Lung (tissue), 12 donors: Measurements from ENCODE around the gene GNA15. TPM values are rescaled to one million over a fixed set of nuclear protein-coding genes. Genes with fewer than 3 reads are reported as not detected.

Experiments used
- ATAC-seq: fragments of 200-7000 bp; cut with Tn5 transposase; one replicate; pipeline ENCODE4 v1.9.1; 2020; ENCODE audit warnings: moderate number of reproducible peaks; ENCODE audit not compliant: insufficient read depth, low FRiP score
- DNase-seq, 3 donors: peaks; one replicate each; pipeline ENCODE4 v3.0.0-alpha.2; 2013 to 2017
- H3K27ac ChIP-seq, 2 donors: one replicate each; pipeline ENCODE4 v1.5.1; 2013; ENCODE audit warnings: mild to moderate bottlenecking in 2 of 2, moderate library complexity in 2 of 2, control low read depth in 1 of 2, inconsistent platforms in 1 of 2, low read depth in 1 of 2, low read length in 1 of 2
- H3K27me3 ChIP-seq, 3 donors: one replicate each; pipeline ENCODE4 v1.5.1; 2013; ENCODE audit warnings: low read length in 2 of 3; ENCODE audit not compliant: control insufficient read depth in 3 of 3, insufficient read depth in 3 of 3
- H3K36me3 ChIP-seq, 4 donors: one replicate each; pipeline ENCODE4 v1.5.1; 2013; ENCODE audit warnings: low read length in 4 of 4, mild to moderate bottlenecking in 1 of 4, moderate library complexity in 1 of 4; ENCODE audit not compliant: control insufficient read depth in 4 of 4, insufficient read depth in 4 of 4
- H3K4me1 ChIP-seq, 5 donors: one replicate each; pipeline ENCODE4 v1.5.1; 2013; ENCODE audit warnings: low read length in 5 of 5, mild to moderate bottlenecking in 2 of 5, moderate library complexity in 1 of 5; ENCODE audit not compliant: control insufficient read depth in 5 of 5, insufficient read depth in 5 of 5
- H3K4me3 ChIP-seq: one replicate; pipeline ENCODE4 v1.5.1; 2013; ENCODE audit warnings: mild to moderate bottlenecking, control low read depth, moderate library complexity
- H3K9ac ChIP-seq, 2 donors: one replicate each; pipeline ENCODE4 v1.5.1; 2013; ENCODE audit warnings: low read length in 2 of 2, control low read depth in 1 of 2; ENCODE audit not compliant: insufficient read depth in 1 of 2
- H3K9me3 ChIP-seq, 4 donors: one replicate each; pipeline ENCODE4 v1.5.1; 2013; ENCODE audit warnings: low read length in 3 of 4, mild to moderate bottlenecking in 1 of 4, moderate library complexity in 1 of 4; ENCODE audit not compliant: control insufficient read depth in 4 of 4, insufficient read depth in 3 of 4
- CTCF ChIP-seq: IDR thresholded peaks from 2 replicates; pipeline ENCODE4 v1.5.1; 2012; ENCODE audit warnings: mild to moderate bottlenecking; ENCODE audit errors: control extremely low read depth, extremely low read depth
- WGBS, 2 donors: extraction: QIAGEN DNeasy Blood & Tissue Kit; methylation state at CpG; one replicate each; pipeline ENCODE4 v1.1.7; 2013; 5-methylcytosine and 5-hydroxymethylcytosine counted together
- polyA plus RNA-seq, 2 donors: library from polyadenylated mRNA; stranded (reverse); fragments of 200-250 nt; gene quantifications; one replicate each; pipeline ENCODE4 v1.2.1, GENCODE V29; 2013
- total RNA-seq, 2 donors: library from RNA; depleted of rRNA in 1 of 2; stranded (reverse); fragments of >200 nt in 1 of 2; gene quantifications; one replicate each; pipeline ENCODE4 v1.2.1, GENCODE V29; 2014 to 2021
- donor health status: control.
- donor health status: control.
- donor health status: Bipolar disorder and iron deficiency.
- donor health status: healthy.
- donor health status: DM: yes; HTN: yes; CAD: no.

GNA15 gene
- total and polyA plus RNA-seq, 4 donors: 18.6 to 65.4 (median 28.7) TPM

- no peak overlapping the region for H3K9ac ChIP-seq
- H3K9me3 ChIP-seq: no peaks in the 10 kb centered on the region
- WGBS, 2 donors: 95 to 97% methylated on average over 17 of the region's 17 CpGs
- H3K4me3 ChIP-seq: no peak overlapping the region
- H3K4me1 ChIP-seq: peaks cover 0 to 3% (median 0%) of the 10 kb centered on the region in 5 donors
- no peak for ATAC-seq
- TF ChIP-seq CTCF: no peak
- H3K27ac ChIP-seq: no peak overlapping the region
- peaks cover 0 to 37% (median 6%) of the 10 kb centered on the region in 4 donors for H3K36me3 ChIP-seq
- DNase-seq: no peak
- H3K27me3 ChIP-seq: no peaks in the 10 kb centered on the region
These were observed 24.1 kb upstream of the GNA15 start for GRCh38 chr19:3111586-3112247.

- Histone ChIP-seq H3K27ac (no peak overlapping the region), H3K36me3 (peaks cover 0 to 43% (median 8%) of the 10 kb centered on the region in 4 donors), H3K4me3 (no peak overlapping the region), H3K9ac (no peak overlapping the region), H3K9me3 (no peaks in the 10 kb centered on the region), H3K27me3 (no peaks in the 10 kb centered on the region), H3K4me1 (peaks cover 0 to 1% (median 0%) of the 10 kb centered on the region in 5 donors)
- 88% methylated on average over 36 to 38 of the region's 38 CpGs for WGBS, 2 donors
- no peak for TF ChIP-seq CTCF
- DNase-seq: no peak
- no peak for ATAC-seq
These were observed 23.3 kb upstream of the GNA15 start for GRCh38 chr19:3112375-3113099.

- Histone ChIP-seq H3K36me3 (peaks cover 0 to 51% (median 8%) of the 10 kb centered on the region in 4 donors), H3K4me1 (no peaks in the 10 kb centered on the region), H3K4me3 (no peak overlapping the region), H3K27me3 (no peaks in the 10 kb centered on the region), H3K9me3 (no peaks in the 10 kb centered on the region), H3K9ac (no peak overlapping the region), H3K27ac (peak overlapping the region in 1 of 2 donors; percentile 5)
- DNase-seq (no peak), ATAC-seq (no peak)
- TF ChIP-seq CTCF: no peak
- 91 to 93% methylated on average over 59 of the region's 59 CpGs for WGBS, 2 donors
These were observed 22.5 kb upstream of the GNA15 start for GRCh38 chr19:3113100-3114017.
